T-helper 1 cell treated with Interleukin-12 subunit alpha and Interleukin-12 subunit beta and Interleukin-4 antibody, amounts not matched to agents 30 μg/mL and 1 μg/mL, for 36 hours (primary cell): Measurements from ENCODE around the gene KNOP1.
A peak's percentile ranks its signal among the peaks of the same experiment; 100 is the strongest.

Experiments used
- H3K27ac Mint-ChIP-seq: one replicate; pipeline ENCODE4 v1.8.0; 2021; ENCODE audit warnings: mild to moderate bottlenecking, mixed read lengths
- H3K27me3 Mint-ChIP-seq: one replicate; pipeline ENCODE4 v1.8.0; 2021; ENCODE audit warnings: low read depth, mixed read lengths
- H3K36me3 Mint-ChIP-seq: one replicate; pipeline ENCODE4 v1.8.0; 2021; ENCODE audit warnings: low read depth, mixed read lengths
- H3K4me1 Mint-ChIP-seq: one replicate; pipeline ENCODE4 v1.8.0; 2021; ENCODE audit warnings: low read depth, mixed read lengths
- H3K4me3 Mint-ChIP-seq: one replicate; pipeline ENCODE4 v1.8.0; 2021; ENCODE audit warnings: mild to moderate bottlenecking, moderate library complexity, mixed read lengths
- H3K9me3 Mint-ChIP-seq: one replicate; pipeline ENCODE4 v1.8.0; 2021; ENCODE audit warnings: mixed read lengths

KNOP1 gene

DNA sequence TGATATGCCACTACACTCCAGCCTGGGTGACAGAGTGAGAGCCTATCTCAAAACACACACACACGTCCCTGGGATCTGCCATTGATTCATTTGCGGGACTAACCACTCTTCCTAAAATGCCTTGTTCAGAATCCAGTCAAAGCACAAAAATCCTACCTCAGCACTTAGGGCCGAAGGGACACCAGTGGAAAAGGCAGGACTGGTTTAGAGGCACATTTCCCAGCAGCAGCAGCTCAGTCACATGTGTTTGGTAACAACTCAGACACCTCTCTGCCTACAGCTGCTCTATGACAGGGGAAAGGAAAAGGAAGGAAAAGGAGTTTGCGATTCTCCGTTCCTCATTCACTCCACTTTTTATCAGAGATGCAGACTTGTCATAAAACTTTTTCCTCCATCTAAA lies 12.2 kb downstream of the KNOP1 start:
- Mint-ChIP-seq H3K27me3 (no peaks in the 10 kb centered on the region), H3K27ac (no peak overlapping the region), H3K9me3 (no peaks in the 10 kb centered on the region), H3K36me3 (peaks cover 27% of the 10 kb centered on the region), H3K4me3 (no peak overlapping the region), H3K4me1 (no peaks in the 10 kb centered on the region)

DNA sequence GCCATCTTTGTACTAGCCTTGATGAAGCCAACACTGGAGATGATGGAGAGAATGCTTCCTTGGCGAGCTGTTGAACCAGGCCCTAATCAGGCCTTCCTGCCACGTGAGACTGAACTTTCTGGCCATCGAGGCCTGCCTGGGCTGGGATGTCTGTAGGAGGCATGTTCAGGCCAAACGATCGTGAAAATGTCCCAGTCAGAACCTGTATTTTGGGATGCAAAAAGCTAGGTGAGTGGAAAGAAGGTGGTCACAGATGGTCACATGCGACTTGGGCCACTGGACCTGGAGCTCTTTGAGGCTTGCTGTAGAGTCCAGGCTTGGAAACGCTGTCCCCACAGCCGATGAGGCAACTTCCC lies 12.9 kb downstream of the KNOP1 start:
- peaks cover 28% of the 10 kb centered on the region for H3K36me3 Mint-ChIP-seq
- H3K4me1 Mint-ChIP-seq: no peaks in the 10 kb centered on the region
- H3K27me3 Mint-ChIP-seq: no peaks in the 10 kb centered on the region
- H3K27ac Mint-ChIP-seq: no peak overlapping the region
- H3K4me3 Mint-ChIP-seq: no peak overlapping the region
- H3K9me3 Mint-ChIP-seq: no peaks in the 10 kb centered on the region

DNA sequence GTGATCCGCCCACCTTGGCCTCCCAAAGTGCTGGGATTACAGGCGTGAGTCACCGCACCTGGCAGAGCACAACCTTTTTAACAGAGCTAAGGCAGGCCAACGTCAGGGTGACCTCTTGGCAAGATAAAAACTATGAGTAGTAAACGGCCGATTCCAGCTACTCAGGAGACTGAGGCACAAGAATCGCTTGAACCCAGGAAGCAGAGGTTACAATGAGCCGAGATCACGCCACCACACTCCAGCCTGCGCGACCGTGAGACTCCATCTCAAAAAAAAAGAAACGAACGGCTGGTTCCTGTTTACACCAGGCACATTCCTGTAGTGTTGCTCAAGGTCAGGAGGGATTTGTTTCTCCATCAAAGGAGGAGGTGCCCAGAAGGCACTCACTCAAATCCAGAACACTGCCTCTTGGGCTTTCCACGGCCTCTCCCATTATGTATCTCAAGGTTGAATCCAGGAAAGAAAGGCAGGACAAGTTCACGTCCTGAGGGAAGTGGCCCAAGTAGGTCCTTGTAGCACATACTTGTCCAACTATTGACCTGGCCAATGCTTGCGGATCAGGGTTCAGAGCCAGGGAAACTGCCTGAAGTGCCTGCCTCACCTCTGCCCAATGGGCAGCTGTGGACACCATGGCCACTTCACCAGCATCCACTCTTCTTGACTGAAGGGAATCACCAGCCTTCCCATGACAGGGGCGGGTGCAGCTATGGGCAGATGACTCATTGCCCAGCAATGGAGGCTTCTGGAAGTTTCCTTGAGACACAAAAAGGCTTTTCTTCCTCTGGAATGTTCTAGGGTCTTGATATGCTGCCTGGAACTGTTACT lies 13.5 kb downstream of the KNOP1 start:
- Mint-ChIP-seq H3K27me3 (no peaks in the 10 kb centered on the region), H3K9me3 (no peaks in the 10 kb centered on the region), H3K4me3 (no peak overlapping the region), H3K27ac (no peak overlapping the region), H3K36me3 (peaks cover 27% of the 10 kb centered on the region), H3K4me1 (no peaks in the 10 kb centered on the region)

DNA sequence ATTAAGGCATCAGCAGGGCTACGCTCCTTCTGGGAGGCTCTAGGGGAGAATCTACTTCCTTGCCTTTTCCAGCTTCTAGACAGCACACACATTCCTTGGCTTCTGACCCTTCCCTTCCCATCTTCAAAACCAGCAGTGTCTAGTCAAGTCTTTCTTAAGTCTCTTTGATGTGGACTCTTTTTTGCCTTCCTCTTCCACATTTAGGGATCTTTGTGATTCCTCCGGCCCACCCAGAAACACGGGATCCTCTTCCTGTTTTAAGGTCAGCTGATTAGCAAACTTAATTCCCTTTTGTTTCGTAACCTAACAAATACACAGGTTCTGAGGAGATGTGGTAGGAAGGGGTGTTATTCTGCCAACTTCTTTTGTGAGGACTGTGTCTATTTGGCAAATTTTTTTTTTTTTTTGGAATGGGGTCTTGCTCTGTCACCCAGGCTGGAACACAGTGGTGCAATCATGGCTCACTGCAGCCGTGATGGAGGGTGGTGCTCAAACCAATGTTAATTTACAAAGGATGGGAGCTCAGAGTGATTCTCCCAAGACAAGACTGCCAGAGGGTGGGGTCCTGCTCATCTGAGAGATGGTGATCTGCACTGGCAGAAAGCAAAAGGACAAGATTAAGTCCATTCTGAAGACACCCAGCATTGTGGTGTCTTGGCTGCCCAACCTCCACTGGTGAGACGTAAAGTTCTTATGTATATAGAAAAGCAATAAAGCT lies 14.7 kb downstream of the KNOP1 start:
- H3K9me3 Mint-ChIP-seq: no peaks in the 10 kb centered on the region
- H3K27me3 Mint-ChIP-seq: no peaks in the 10 kb centered on the region
- H3K36me3 Mint-ChIP-seq: peaks cover 31% of the 10 kb centered on the region
- peaks cover 5% of the 10 kb centered on the region for H3K4me1 Mint-ChIP-seq
- no peak overlapping the region for H3K4me3 Mint-ChIP-seq
- H3K27ac Mint-ChIP-seq: no peak overlapping the region

DNA sequence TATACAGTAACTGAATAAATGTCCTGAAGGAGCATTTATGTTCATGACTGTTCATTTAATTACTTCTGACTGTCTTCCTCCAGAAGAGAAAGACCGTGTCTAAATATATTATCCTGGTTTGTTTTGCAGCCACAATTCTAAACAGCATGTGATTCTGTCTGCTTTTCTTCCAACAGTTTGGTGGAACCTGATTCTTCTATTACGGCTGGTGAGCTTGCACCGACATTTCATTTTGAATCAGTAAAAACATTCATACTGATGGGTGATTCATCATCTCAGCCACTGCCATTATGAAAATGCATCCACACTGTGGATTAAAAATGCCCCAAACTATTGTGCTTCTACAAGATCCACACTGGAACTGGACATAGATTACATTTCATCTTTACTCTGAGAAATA lies 16.9 kb downstream of the KNOP1 start:
- no peaks in the 10 kb centered on the region for H3K9me3 Mint-ChIP-seq
- peaks cover 31% of the 10 kb centered on the region for H3K36me3 Mint-ChIP-seq
- no peak overlapping the region for H3K4me3 Mint-ChIP-seq
- H3K27ac Mint-ChIP-seq: no peak overlapping the region
- peaks cover 25% of the 10 kb centered on the region for H3K4me1 Mint-ChIP-seq
- H3K27me3 Mint-ChIP-seq: no peaks in the 10 kb centered on the region

DNA sequence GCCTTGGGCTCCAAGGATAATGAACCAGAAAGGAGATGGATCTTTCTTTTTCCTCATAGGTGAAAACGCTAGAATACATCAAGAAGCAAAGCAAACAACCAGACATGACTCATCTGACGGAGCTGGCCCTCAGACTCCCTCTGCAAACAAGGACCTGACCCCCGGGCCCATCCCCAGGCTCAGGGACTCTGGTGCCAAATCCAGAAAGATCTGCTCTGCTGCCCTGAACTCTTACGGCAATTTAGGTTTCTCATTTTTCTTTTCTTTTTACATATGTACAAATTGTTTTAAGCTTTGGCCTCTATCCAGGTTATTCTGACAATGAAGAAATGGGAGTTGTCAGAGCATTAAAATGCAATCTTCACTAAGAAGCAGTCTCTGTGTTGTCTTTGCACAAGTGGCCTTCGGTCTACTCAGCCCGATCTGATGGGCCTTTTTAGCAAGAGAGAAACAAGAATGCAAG lies 17.7 kb downstream of the KNOP1 start:
- H3K4me1 Mint-ChIP-seq: peaks cover 28% of the 10 kb centered on the region
- no peak overlapping the region for H3K27ac Mint-ChIP-seq
- H3K36me3 Mint-ChIP-seq: peaks cover 29% of the 10 kb centered on the region
- H3K27me3 Mint-ChIP-seq: no peaks in the 10 kb centered on the region
- H3K9me3 Mint-ChIP-seq: no peaks in the 10 kb centered on the region
- no peak overlapping the region for H3K4me3 Mint-ChIP-seq

DNA sequence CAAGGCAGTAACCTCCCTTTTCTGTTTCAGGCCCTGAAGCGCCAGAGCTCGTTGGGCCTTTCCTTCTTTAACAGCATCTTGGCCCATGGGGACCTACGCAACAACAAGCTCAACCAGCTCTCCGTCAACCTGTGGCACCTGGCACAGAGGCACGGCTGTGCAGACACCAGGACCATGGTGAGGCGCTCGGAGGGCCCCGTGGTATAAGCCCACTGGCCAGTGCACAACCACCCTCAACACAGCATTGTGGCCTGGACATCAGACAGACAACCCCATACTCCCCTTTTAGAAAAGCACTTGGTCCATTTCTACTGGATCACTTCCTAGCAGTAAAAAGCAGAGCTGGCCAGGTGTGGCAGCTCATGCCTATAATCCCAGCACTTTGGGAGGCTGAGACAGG lies 18.6 kb downstream of the KNOP1 start:
- peaks cover 25% of the 10 kb centered on the region for H3K36me3 Mint-ChIP-seq
- H3K27me3 Mint-ChIP-seq: no peaks in the 10 kb centered on the region
- H3K9me3 Mint-ChIP-seq: no peaks in the 10 kb centered on the region
- no peak overlapping the region for H3K27ac Mint-ChIP-seq
- H3K4me1 Mint-ChIP-seq: peaks cover 28% of the 10 kb centered on the region
- H3K4me3 Mint-ChIP-seq: no peak overlapping the region

DNA sequence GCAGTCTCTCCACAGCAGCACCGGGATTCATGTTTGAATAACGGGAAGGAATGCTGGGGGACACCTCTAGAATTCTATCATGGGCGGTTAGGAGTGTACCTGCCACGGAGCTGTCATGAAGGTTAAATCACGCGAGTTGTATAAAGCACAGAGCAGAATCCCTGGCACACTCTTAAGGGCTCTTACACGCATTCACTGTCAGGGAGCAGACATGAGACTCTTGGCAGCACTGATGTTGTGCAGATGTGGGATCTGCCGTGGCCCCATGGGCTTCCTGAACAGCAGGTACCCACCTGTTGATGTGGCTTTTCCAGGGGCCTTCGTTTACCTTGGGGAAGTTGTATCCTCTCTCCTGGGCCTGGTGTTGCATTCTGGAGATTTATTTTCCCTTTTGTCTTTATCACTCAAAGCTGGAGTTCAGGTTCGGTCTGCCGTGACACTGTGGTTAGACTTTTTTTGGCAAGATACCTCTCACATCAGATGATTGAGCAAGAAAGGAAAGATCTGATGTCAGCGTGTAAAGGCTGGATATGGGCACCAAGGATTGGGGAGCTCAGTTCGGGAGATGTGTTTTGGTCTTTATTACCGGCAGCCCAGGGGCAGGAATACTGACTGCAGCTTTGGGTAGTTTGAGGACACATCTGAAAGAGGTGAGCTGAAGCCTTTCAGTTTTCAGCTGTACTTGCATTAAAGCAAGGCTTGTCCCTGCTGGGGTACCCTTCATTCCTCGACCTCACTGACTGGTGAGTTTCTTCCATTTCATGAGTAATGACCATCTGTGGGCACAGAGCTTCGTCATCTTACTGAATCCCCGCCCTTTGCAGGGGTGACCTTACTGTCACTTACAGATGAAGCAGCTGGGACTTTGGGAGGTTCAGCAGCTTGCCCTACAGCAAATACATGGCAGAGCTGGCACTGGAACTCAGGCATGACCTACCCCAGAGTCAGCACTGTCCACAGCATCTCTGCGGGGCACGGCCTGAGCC lies 19.3 kb downstream of the KNOP1 start:
- H3K27me3 Mint-ChIP-seq: no peaks in the 10 kb centered on the region
- H3K4me1 Mint-ChIP-seq: peaks cover 28% of the 10 kb centered on the region
- no peak overlapping the region for H3K4me3 Mint-ChIP-seq
- no peaks in the 10 kb centered on the region for H3K9me3 Mint-ChIP-seq
- H3K36me3 Mint-ChIP-seq: peaks cover 24% of the 10 kb centered on the region
- peak overlapping the region; percentile 37 for H3K27ac Mint-ChIP-seq

DNA sequence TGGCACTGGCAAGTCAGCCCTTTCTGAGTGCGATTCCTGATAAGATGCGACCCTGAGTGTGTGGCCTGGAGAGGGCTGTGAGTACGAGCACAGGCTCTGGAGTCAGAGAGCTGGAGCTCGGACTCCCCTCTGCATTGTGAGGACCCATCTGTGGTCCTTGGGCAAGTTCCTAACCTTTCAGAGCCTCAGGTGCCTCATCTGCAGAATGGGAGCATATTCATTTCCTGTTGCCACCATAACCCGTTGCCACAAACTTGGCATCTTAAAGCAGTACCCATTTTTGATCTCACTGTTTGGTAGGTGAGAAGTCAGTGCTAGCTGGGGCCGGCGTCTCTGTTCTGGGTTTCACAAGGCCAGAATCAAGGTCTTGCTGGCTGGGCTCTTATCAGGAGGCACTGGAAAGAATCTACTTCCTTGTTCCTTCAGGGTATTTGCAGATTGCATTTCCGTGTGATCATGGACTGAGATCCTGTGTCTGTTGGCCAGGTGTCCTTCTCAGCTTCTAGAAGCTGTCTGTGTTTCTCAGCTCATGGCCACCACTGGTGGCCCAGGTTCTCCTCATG lies 20.2 kb downstream of the KNOP1 start:
- Mint-ChIP-seq H3K27me3 (no peaks in the 10 kb centered on the region), H3K9me3 (no peaks in the 10 kb centered on the region), H3K27ac (no peak overlapping the region), H3K36me3 (peaks cover 20% of the 10 kb centered on the region), H3K4me1 (peaks cover 28% of the 10 kb centered on the region), H3K4me3 (no peak overlapping the region)

DNA sequence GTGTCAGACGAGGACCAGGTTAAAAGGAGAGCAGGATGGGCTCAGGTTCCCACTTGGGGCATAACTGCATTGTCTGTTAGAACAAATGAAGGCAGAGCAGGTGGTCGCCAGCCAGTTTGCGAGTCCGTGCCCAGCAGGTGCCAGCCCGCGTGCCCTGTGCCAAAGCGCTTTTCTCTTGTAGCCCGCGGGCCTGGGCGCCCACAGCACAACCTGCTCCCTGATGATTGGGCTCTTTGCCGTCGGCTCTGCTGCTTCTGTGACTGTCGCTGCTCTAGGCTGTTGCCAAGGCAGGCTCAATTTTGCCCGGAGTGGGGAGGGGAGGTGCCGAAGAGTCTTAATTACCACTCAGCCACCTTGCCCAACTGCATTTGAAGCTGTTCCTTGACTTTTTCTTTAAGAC lies 21.1 kb downstream of the KNOP1 start:
- no peak overlapping the region for H3K4me3 Mint-ChIP-seq
- H3K9me3 Mint-ChIP-seq: no peaks in the 10 kb centered on the region
- H3K36me3 Mint-ChIP-seq: peaks cover 19% of the 10 kb centered on the region
- no peaks in the 10 kb centered on the region for H3K27me3 Mint-ChIP-seq
- peaks cover 28% of the 10 kb centered on the region for H3K4me1 Mint-ChIP-seq
- no peak overlapping the region for H3K27ac Mint-ChIP-seq

DNA sequence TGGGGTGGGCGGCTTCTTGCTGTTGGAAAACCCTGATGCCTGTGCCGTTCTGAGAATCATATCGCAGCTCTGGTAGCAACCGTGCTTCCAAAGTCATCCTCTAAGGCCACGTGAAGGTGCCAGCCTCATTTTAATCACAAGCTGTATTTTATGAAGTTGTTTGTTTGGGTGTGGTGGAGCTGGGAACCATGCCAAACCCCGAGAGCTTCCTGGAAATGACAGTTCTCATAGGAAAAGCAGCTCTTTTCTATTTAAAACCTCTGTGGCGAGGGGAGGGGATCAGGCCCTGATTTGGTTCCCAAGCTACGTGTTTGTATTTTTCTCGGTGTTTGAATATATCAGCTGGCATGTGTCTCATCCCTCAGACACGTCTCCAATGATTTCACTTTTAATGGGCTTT lies 21.7 kb downstream of the KNOP1 start:
- H3K9me3 Mint-ChIP-seq: no peaks in the 10 kb centered on the region
- H3K27me3 Mint-ChIP-seq: no peaks in the 10 kb centered on the region
- peaks cover 19% of the 10 kb centered on the region for H3K36me3 Mint-ChIP-seq
- H3K4me3 Mint-ChIP-seq: no peak overlapping the region
- peaks cover 28% of the 10 kb centered on the region for H3K4me1 Mint-ChIP-seq
- H3K27ac Mint-ChIP-seq: peak overlapping the region; percentile 26

DNA sequence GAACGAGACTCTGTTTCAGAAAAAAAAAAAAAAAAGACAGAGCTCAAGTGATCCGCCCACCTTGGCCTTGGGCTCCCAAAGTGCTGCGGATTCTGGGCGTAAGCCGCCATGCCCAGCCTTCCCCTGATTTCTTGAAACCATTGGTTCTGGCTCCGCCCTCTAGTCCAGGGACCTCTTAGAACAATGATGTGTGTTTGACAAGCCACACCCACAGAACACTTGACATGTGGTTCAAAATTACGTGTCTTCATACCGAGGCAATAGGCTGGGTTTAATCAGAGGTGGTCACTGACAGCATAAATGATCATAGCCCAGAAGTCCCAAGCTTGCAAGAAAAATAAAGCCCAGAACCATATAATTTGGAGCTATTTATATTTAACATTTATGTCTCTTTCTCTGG lies 23.0 kb downstream of the KNOP1 start:
- H3K27me3 Mint-ChIP-seq: no peaks in the 10 kb centered on the region
- peaks cover 15% of the 10 kb centered on the region for H3K36me3 Mint-ChIP-seq
- H3K4me1 Mint-ChIP-seq: peaks cover 30% of the 10 kb centered on the region
- no peaks in the 10 kb centered on the region for H3K9me3 Mint-ChIP-seq
- H3K4me3 Mint-ChIP-seq: no peak overlapping the region
- no peak overlapping the region for H3K27ac Mint-ChIP-seq

DNA sequence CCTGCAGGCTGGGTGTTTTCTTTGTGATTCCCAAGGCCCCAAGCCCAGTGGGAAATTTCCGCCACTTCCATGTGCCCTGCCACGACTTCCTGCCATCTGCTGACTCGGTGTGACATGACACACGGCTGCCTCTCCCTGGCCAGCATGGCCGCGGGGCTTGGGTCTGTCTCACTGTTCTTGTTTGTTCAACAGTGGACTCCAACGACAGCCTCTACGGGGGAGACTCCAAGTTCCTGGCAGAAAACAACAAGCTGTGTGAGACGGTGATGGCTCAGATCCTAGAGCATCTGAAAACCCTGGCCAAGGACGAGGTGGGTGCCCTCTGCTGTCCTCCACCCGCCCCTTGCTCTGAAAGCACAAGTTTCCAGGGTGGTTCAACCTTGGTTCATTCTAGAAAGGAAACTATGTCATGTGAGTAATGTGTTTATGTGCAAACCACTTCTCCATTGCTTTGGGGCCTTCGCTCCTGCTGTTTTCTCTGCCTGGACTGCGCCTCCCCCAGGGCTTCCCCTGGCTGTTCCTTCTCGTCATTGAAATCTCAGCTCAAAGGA lies 26.8 kb downstream of the KNOP1 start:
- no peaks in the 10 kb centered on the region for H3K9me3 Mint-ChIP-seq
- H3K27ac Mint-ChIP-seq: no peak overlapping the region
- peaks cover 11% of the 10 kb centered on the region for H3K36me3 Mint-ChIP-seq
- H3K27me3 Mint-ChIP-seq: no peaks in the 10 kb centered on the region
- peaks cover 21% of the 10 kb centered on the region for H3K4me1 Mint-ChIP-seq
- no peak overlapping the region for H3K4me3 Mint-ChIP-seq

DNA sequence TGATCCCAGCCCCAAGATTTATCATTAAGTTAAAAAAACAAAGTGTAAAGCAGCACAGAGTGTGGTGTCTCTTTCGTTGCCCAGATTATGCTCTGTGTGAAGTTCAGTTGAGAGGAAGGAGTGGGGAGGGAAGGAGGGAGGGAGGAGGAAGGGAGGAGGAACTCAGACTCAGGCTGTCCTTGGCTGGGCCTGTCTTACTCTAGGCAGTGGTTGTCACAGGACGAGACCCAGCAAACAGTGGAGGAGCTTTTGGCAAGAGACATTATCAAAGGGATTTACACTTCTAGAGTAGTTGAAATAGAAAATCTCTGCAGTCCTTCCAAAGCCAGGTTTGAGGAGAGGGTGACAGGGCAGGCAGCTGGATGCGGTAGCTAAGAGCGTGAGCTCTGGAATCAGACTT lies 27.8 kb downstream of the KNOP1 start:
- H3K36me3 Mint-ChIP-seq: peaks cover 20% of the 10 kb centered on the region
- peak overlapping the region; percentile 23 for H3K4me3 Mint-ChIP-seq
- H3K4me1 Mint-ChIP-seq: peaks cover 16% of the 10 kb centered on the region
- H3K27ac Mint-ChIP-seq: no peak overlapping the region
- peaks cover 3% of the 10 kb centered on the region for H3K9me3 Mint-ChIP-seq
- H3K27me3 Mint-ChIP-seq: no peaks in the 10 kb centered on the region
